ENCODE measurements around the gene TRIM29. TPM values are rescaled to one million over a fixed set of nuclear protein-coding genes. Genes with fewer than 3 reads are reported as not detected.

Gene TRIM29
- total RNA-seq, 1 experiment from 2014 or later = not detected

- Histone ChIP-seq H3K27ac (no peak overlapping the region), H3K9me3 (replicated peaks) (no peaks in the 10 kb centered on the region), H3K27me3 (no peaks in the 10 kb centered on the region), H3K36me3 (no peaks in the 10 kb centered on the region), H3K4me1 (no peaks in the 10 kb centered on the region), H3K4me3 (no peak overlapping the region)
- no peak for DNase-seq
Measured at GRCh38 chr11:120089036-120090001, 48.6 kb downstream of the TRIM29 start.

- Histone ChIP-seq H3K27ac (no peak overlapping the region), H3K27me3 (no peaks in the 10 kb centered on the region), H3K9me3 (replicated peaks) (no peaks in the 10 kb centered on the region), H3K4me3 (no peak overlapping the region), H3K4me1 (no peaks in the 10 kb centered on the region), H3K36me3 (no peaks in the 10 kb centered on the region)
- DNase-seq = no peak
Measured at GRCh38 chr11:120088056-120088455, 49.9 kb downstream of the TRIM29 start.

DNA sequence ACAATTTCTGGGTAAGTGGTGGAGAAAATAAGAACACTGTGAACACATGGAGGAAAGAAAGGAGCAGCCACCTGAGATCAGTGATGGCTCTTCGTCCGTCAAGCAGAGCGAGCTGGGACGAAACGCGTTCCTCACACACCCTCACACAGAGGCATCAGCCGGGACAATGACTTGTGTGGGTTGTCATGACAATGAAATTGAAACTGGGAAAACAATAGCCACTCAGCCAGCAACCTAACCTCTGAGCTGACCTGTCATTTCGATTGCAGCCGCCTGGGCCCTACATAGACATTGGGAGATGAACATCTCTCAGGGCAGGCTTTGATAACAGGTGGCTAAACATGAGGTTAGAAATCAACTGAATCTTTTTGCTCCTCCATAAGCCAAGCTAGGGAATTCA lies 51.3 kb downstream of the TRIM29 start:
- DNase-seq = no peak
- Histone ChIP-seq H3K4me1 (no peaks in the 10 kb centered on the region), H3K27ac (no peak overlapping the region), H3K36me3 (no peaks in the 10 kb centered on the region), H3K4me3 (no peak overlapping the region), H3K9me3 (replicated peaks) (no peaks in the 10 kb centered on the region), H3K27me3 (no peaks in the 10 kb centered on the region)

DNA sequence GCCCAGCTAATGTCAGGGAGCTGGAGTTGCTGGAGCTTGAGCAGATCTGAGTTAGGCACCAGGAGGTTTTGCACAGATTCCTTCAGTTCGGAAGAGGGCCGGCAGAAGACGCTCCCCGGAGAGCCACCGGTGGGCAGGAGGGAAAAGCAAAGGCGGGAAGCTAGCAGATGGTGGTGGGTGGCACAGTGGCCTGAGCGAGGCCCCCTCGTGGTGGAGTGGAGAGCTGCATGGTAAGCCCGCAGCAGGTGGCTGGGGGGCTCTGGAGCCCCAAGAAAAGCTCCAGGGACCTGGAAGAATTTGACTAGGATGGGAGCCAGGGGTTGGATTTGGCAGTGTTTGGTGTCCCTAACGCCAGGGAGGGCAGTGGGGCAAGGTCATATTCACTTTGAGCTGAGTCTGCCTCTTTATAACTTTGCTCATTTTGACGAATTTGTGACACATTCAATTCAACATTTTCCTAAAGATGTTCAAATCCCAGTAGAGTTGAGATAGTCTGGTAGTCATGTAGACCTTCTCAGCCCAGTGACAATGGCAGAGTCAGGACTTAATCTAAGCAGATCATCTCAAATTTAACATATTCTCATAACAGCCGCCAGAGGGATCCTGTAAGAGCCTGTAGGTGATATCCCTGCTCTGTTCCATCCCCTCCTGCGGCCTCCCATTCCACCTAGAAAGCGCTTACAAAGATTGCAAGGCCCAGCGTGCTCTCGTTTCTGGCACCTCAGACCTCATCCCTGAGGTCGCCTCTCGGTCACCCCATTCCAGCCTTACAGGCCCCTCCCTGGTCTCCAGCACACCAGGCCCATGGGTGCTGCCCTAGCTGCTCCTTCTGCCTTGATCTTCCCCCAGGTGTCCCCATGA lies 57.9 kb downstream of the TRIM29 start:
- peak; percentile 9 to 46 for DNase-seq
- Histone ChIP-seq H3K27ac (no peak overlapping the region), H3K36me3 (no peaks in the 10 kb centered on the region), H3K9me3 (replicated peaks) (no peaks in the 10 kb centered on the region), H3K4me3 (no peak overlapping the region), H3K4me1 (no peaks in the 10 kb centered on the region), H3K27me3 (no peaks in the 10 kb centered on the region)

DNA sequence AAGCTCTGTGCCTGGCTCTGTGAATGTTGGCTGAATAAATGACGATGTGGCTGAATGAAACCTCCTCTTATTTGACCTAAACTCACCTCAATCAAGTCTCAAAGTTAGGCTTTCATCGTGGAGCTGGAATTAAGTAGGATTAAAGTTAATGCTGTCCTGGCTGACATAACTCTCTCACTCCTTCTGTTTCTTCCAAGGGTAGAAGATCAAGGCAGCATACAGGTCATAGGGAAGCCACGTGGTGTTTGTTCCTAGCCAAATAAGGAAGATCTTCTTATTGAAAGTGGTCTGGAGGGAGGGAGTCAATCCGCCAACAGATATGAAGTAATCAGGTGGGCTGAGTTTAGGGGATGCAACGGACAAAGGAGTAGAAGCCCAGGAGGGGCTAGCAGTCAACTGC lies 59.5 kb downstream of the TRIM29 start:
- Histone ChIP-seq H3K4me1 (no peaks in the 10 kb centered on the region), H3K36me3 (no peaks in the 10 kb centered on the region), H3K27ac (no peak overlapping the region), H3K4me3 (no peak overlapping the region), H3K9me3 (replicated peaks) (no peaks in the 10 kb centered on the region), H3K27me3 (no peaks in the 10 kb centered on the region)
- DNase-seq = no peak

- no peaks in the 10 kb centered on the region for H3K27me3 ChIP-seq
- no peaks in the 10 kb centered on the region for H3K9me3 ChIP-seq (replicated peaks)
- no peaks in the 10 kb centered on the region for H3K36me3 ChIP-seq
- H3K4me3 ChIP-seq = no peak overlapping the region
- no peak for DNase-seq
- peaks cover 7% of the 10 kb centered on the region; the same call in 1 of the 2 replicates for H3K4me1 ChIP-seq
- H3K27ac ChIP-seq = no peak overlapping the region
Measured at GRCh38 chr11:120074076-120074475, 63.8 kb downstream of the TRIM29 start.

- H3K27ac ChIP-seq = peak overlapping the region; percentile 50; the same call in 1 of the 2 replicates
- H3K4me1 ChIP-seq = peaks cover 7% of the 10 kb centered on the region; the same call in 1 of the 2 replicates
- H3K27me3 ChIP-seq = no peaks in the 10 kb centered on the region
- H3K4me3 ChIP-seq = no peak overlapping the region; the same call in 1 of the 2 replicates
- H3K9me3 ChIP-seq (replicated peaks) = no peaks in the 10 kb centered on the region
- DNase-seq = peak; percentile 64 to 66
- no peaks in the 10 kb centered on the region for H3K36me3 ChIP-seq
Measured at GRCh38 chr11:120073196-120073595, 64.7 kb downstream of the TRIM29 start.

- no peaks in the 10 kb centered on the region for H3K27me3 ChIP-seq
- no peaks in the 10 kb centered on the region for H3K9me3 ChIP-seq (replicated peaks)
- H3K36me3 ChIP-seq = no peaks in the 10 kb centered on the region
- DNase-seq = peak; percentile 6 to 48
- no peak overlapping the region for H3K27ac ChIP-seq
- H3K4me1 ChIP-seq = peaks cover 7% of the 10 kb centered on the region; the same call in 1 of the 2 replicates
- 0 out of 2 replicates have a peak overlapping the region, but pooled peaks have one; percentile 21 for H3K4me3 ChIP-seq
Measured at GRCh38 chr11:120068114-120068573, 69.8 kb downstream of the TRIM29 start.

DNA sequence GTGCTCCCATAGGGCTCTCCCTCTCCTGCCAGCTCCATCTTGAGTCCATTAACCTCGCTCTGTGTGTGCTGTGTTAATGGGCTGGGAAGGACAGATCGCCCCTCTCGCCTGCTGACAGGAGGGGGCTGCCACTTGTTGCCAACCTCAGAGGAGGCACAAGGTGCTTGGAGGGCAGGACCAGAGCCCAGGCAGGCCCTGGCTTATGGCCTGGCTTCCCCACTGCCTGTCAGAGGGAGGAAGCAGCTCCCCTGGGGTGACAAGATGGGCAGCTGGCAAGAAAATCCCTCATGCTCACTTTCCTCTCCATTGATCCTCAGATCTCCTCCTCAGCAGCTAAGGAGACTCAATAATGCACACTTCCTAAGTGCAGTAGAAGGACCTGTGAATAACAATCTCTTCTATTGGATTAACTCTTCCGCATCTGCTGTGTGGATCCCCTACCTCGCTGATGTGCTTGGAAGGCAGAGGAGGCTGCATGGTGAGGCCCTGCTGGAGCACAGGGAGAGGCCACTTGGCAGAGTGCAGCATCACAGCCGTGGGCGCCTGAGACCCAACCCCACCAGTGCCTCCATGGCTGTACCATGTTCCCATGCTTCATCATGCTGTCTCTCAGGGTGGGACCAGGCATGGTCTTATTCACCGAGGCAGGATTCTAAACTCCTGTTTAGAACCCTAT lies 70.3 kb downstream of the TRIM29 start:
- Histone ChIP-seq H3K4me1 (0 out of 2 replicates have a peak, but pooled peaks cover 1% of the 10 kb centered on the region), H3K27ac (no peak overlapping the region), H3K27me3 (no peaks in the 10 kb centered on the region), H3K4me3 (no peak overlapping the region), H3K36me3 (no peaks in the 10 kb centered on the region), H3K9me3 (replicated peaks) (no peaks in the 10 kb centered on the region)
- no peak for DNase-seq

DNA sequence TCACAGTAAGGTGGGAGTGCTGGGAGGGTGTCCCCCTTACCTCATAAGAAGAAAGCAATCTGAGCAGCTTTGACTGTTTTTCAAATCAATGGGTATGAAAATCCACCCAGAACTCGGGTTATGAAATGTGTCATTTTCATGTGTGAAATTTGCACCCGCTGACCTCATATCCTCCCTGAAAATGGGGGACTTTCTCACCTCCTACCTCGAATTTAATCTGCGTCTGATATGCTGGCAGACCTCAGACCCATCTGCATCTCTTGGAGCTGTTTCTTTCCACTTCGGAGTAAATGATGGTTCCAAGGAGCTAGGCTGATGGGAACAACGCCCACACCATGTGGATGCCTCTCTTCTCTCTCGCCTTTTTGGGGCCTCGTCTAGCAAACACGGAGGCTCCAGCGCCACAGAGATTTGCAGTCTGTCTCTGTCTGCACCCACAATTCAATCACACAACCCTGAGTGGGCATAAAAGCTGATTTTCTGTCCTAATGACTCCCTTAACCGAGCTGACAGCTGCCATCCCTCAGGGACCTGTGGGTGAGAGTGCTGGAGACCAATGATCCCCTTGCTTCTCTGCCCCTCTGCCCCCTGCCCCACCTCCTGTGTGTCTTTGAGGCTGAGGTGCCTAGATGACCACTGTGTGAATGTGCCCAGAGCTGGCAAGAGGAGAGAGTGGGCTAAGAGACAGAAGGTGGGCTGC lies 71.0 kb downstream of the TRIM29 start:
- Histone ChIP-seq H3K27ac (no peak overlapping the region), H3K9me3 (replicated peaks) (no peaks in the 10 kb centered on the region), H3K4me3 (no peak overlapping the region), H3K36me3 (no peaks in the 10 kb centered on the region), H3K27me3 (no peaks in the 10 kb centered on the region), H3K4me1 (no peaks in the 10 kb centered on the region)
- no peak for DNase-seq

- Histone ChIP-seq H3K27me3 (no peaks in the 10 kb centered on the region), H3K4me3 (no peak overlapping the region), H3K36me3 (no peaks in the 10 kb centered on the region), H3K27ac (no peak overlapping the region), H3K9me3 (replicated peaks) (no peaks in the 10 kb centered on the region), H3K4me1 (no peaks in the 10 kb centered on the region)
- no peak for DNase-seq
Measured at GRCh38 chr11:120065876-120066275, 72.0 kb downstream of the TRIM29 start.

- Histone ChIP-seq H3K4me1 (no peaks in the 10 kb centered on the region), H3K27me3 (no peaks in the 10 kb centered on the region), H3K27ac (no peak overlapping the region), H3K4me3 (no peak overlapping the region), H3K36me3 (no peaks in the 10 kb centered on the region), H3K9me3 (replicated peaks) (no peaks in the 10 kb centered on the region)
- DNase-seq = no peak
Measured at GRCh38 chr11:120065176-120065575, 72.7 kb downstream of the TRIM29 start.

GRCh38 chr11:120064341-120064740 lies 73.6 kb downstream of the TRIM29 start:
- H3K9me3 ChIP-seq (replicated peaks) = no peaks in the 10 kb centered on the region
- H3K4me1 ChIP-seq = no peaks in the 10 kb centered on the region
- no peak for DNase-seq
- H3K36me3 ChIP-seq = no peaks in the 10 kb centered on the region
- no peaks in the 10 kb centered on the region for H3K27me3 ChIP-seq
- no peak overlapping the region for H3K4me3 ChIP-seq
- H3K27ac ChIP-seq = no peak overlapping the region
